ENCODE data around the gene SLC35E3. TPM values are rescaled to one million over a fixed set of nuclear protein-coding genes. Genes with fewer than 3 reads are reported as not detected.
"Not testable (repeated sequence)": the region's sequence is repeated elsewhere in the genome, so short reads cannot be mapped to it uniquely, and the experiment has no call there.

SLC35E3 gene
- total RNA-seq, 1 donor: 6.5 TPM

DNA sequence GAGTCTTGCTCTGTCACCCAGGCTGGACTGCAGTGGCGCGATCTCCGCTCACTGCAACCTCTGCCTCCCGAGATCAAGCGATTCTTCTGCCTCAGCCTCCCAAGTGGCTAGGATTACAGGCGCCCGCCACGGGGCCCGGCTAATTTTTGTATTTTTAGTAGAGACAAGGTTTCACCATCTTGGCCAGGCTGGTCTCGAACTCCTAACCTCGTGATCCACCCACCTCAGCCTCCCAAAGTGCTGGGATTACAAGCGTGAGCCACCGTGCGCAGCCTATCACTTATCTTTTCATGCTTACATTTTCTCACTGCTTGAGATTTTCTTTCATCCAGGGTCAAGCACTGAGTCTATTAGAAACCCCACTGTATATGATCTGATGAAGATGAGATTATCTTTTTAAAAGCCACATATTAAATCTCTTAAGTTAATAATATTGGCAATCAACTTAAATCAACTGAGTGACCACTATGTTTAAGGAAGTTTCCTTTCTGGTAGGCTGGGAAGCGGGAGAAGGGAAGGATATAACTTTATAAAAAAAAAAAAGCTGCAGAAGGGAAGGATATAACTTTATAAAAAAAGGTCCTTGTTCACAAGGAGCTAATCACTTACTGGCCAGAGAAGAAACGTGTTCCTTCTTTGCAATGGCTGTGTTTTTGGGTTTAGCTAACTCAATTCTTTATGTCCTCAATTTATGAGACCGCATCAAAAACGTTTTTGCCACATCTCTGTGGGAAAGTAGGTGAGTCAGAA, 60.7 kb downstream of the SLC35E3 start:
- H3K4me3 ChIP-seq (ENCODE audit: low read depth, low read length): no peak overlapping the region
- no peak for DNase-seq (ENCODE audit: low read depth)
- TF ChIP-seq, protein P1, sequence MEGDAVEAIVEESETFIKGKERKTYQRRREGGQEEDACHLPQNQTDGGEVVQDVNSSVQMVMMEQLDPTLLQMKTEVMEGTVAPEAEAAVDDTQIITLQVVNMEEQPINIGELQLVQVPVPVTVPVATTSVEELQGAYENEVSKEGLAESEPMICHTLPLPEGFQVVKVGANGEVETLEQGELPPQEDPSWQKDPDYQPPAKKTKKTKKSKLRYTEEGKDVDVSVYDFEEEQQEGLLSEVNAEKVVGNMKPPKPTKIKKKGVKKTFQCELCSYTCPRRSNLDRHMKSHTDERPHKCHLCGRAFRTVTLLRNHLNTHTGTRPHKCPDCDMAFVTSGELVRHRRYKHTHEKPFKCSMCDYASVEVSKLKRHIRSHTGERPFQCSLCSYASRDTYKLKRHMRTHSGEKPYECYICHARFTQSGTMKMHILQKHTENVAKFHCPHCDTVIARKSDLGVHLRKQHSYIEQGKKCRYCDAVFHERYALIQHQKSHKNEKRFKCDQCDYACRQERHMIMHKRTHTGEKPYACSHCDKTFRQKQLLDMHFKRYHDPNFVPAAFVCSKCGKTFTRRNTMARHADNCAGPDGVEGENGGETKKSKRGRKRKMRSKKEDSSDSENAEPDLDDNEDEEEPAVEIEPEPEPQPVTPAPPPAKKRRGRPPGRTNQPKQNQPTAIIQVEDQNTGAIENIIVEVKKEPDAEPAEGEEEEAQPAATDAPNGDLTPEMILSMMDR (IDR thresholded peaks at IDR 0.05; ENCODE audit: insufficient read depth, low read depth, low read length): no peak

GRCh38 chr12:68807274-68807575, 61.2 kb downstream of the SLC35E3 start:
- not testable (repeated sequence) for DNase-seq (ENCODE audit: low read depth)
- H3K4me3 ChIP-seq (ENCODE audit: low read depth, low read length): peak overlapping the region; percentile 95

GRCh38 chr12:68807576-68808387, 61.8 kb downstream of the SLC35E3 start, which contains the start of gene MDM2:
TSS of gene MDM2 (plus strand) at chr12:68808177. CDS start at chr12:68808478, 301 bp downstream.
- peak within 1 kb of the TSS; percentile 95 for H3K4me3 ChIP-seq (ENCODE audit: low read depth, low read length)
- DNase-seq (ENCODE audit: low read depth): peak; percentile 89
- TF ChIP-seq, protein P1 (IDR thresholded peaks at IDR 0.05; ENCODE audit: insufficient read depth, low read depth, low read length): peak; percentile 76

DNA sequence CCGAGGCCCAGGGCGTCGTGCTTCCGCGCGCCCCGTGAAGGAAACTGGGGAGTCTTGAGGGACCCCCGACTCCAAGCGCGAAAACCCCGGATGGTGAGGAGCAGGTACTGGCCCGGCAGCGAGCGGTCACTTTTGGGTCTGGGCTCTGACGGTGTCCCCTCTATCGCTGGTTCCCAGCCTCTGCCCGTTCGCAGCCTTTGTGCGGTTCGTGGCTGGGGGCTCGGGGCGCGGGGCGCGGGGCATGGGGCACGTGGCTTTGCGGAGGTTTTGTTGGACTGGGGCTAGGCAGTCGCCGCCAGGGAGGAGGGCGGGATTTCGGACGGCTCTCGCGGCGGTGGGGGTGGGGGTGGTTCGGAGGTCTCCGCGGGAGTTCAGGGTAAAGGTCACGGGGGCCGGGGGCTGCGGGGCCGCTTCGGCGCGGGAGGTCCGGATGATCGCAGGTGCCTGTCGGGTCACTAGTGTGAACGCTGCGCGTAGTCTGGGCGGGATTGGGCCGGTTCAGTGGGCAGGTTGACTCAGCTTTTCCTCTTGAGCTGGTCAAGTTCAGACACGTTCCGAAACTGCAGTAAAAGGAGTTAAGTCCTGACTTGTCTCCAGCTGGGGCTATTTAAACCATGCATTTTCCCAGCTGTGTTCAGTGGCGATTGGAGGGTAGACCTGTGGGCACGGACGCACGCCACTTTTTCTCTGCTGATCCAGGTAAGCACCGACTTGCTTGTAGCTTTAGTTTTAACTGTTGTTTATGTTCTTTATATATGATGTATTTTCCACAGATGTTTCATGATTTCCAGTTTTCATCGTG, 62.6 kb downstream of the SLC35E3 start:
- DNase-seq (ENCODE audit: low read depth): peak; percentile 93
- TF ChIP-seq, protein P1 (IDR thresholded peaks at IDR 0.05; ENCODE audit: insufficient read depth, low read depth, low read length): no peak
- peak overlapping the region; percentile 95 for H3K4me3 ChIP-seq (ENCODE audit: low read depth, low read length)

- peak overlapping the region; percentile 95 for H3K4me3 ChIP-seq (ENCODE audit: low read depth, low read length)
- peak; percentile 23 for DNase-seq (ENCODE audit: low read depth)
- TF ChIP-seq, protein P1 (IDR thresholded peaks at IDR 0.05; ENCODE audit: insufficient read depth, low read depth, low read length): no peak
Measured at GRCh38 chr12:68809190-68810026, 63.4 kb downstream of the SLC35E3 start.

- H3K4me3 ChIP-seq (ENCODE audit: low read depth, low read length): peak overlapping the region; percentile 95
- DNase-seq (ENCODE audit: low read depth): not testable (repeated sequence)
Measured at GRCh38 chr12:68810027-68810389, 64.0 kb downstream of the SLC35E3 start.

DNA sequence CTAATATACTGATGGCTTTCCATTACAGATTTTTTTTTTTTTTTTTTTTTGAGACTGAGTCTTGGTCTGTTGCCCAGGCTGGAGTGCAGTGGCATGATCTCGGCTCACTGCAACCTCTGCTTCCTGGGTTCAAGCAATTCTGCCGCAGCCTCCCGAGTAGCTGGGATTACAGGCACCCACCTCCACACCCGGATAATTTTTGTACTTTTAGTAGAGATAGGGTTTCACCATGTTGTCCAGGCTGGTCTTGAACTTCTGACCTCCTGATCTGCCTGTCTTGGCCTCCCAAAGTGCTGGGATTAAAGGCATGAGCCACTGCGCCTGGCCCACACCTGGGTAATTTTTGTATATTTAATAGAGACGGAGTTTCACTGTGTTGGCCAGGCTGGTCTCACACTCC, 65.6 kb downstream of the SLC35E3 start:
- DNase-seq (ENCODE audit: low read depth): not testable (repeated sequence)
- H3K4me3 ChIP-seq (ENCODE audit: low read depth, low read length): peak overlapping the region; percentile 95
